ENCODE results near the gene AKR1C1.

- TF ChIP-seq POLR2A (IDR thresholded peaks at IDR 0.05) (no peak), CTCF (IDR thresholded peaks at IDR 0.05) (no peak)
Measured at GRCh38 chr10:4918236-4918635, 45.0 kb upstream of the AKR1C1 start.

All from tibial nerve (tissue), 3 donors.